ENCODE data around the gene MRLN.

DNA sequence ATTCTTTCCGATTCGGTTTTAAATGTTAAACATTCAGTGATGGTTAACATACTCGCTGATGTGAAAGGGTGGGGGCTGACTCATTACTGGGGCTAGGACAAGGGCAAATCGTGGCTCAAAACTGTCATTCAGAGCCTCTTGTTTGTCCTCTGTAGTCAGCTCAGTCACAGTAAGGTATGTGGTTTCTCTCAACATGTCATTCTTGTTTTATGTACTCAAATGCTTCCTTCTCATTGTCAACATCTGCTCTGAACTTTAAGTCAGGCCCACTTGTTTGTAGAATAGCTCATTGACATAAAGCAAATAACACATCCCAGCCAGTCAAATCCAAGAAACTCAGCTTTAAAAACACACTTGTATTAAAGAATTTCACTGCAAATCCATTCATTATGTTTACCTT lies 50.9 kb downstream of the MRLN start:
- no peak for TF ChIP-seq POLR2AphosphoS5 (IDR thresholded peaks at IDR 0.05; ENCODE audit: low read depth, low read length)
- TF ChIP-seq POLR2A (IDR thresholded peaks at IDR 0.05; ENCODE audit: low read depth, low read length), result no peak
